HL-60 (cell line): ENCODE data around the gene UNKL.

Experiments used
- CTCF ChIP-seq: IDR thresholded peaks from one replicate; pipeline ENCODE4 v1.5.1; 2011; ENCODE audit warnings: low read length, control low read depth, inconsistent platforms; ENCODE audit not compliant: insufficient read depth
- GABPA ChIP-seq: IDR thresholded peaks from 2 replicates; pipeline ENCODE4 v1.6.1; 2012; ENCODE audit warnings: low read depth

- TF ChIP-seq CTCF (no peak), GABPA (no peak)
These were observed 596 bp downstream of the UNKL start for GRCh38 chr16:1413684-1414531.
